GM21526 (cell line): Measurements from ENCODE around the gene GALNT10.
"Not testable (repeated sequence)": the region's sequence is repeated elsewhere in the genome, so short reads cannot be mapped to it uniquely, and the experiment has no call there.

Source experiments
- ATAC-seq: cut with Tn5 transposase; IDR thresholded peaks from one replicate; pipeline ENCODE4 v1.9.1; 2021; ENCODE audit warnings: moderate library complexity; ENCODE audit not compliant: unreplicated experiment, low FRiP score

The GALNT10 gene, protein sequence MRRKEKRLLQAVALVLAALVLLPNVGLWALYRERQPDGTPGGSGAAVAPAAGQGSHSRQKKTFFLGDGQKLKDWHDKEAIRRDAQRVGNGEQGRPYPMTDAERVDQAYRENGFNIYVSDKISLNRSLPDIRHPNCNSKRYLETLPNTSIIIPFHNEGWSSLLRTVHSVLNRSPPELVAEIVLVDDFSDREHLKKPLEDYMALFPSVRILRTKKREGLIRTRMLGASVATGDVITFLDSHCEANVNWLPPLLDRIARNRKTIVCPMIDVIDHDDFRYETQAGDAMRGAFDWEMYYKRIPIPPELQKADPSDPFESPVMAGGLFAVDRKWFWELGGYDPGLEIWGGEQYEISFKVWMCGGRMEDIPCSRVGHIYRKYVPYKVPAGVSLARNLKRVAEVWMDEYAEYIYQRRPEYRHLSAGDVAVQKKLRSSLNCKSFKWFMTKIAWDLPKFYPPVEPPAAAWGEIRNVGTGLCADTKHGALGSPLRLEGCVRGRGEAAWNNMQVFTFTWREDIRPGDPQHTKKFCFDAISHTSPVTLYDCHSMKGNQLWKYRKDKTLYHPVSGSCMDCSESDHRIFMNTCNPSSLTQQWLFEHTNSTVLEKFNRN

DNA sequence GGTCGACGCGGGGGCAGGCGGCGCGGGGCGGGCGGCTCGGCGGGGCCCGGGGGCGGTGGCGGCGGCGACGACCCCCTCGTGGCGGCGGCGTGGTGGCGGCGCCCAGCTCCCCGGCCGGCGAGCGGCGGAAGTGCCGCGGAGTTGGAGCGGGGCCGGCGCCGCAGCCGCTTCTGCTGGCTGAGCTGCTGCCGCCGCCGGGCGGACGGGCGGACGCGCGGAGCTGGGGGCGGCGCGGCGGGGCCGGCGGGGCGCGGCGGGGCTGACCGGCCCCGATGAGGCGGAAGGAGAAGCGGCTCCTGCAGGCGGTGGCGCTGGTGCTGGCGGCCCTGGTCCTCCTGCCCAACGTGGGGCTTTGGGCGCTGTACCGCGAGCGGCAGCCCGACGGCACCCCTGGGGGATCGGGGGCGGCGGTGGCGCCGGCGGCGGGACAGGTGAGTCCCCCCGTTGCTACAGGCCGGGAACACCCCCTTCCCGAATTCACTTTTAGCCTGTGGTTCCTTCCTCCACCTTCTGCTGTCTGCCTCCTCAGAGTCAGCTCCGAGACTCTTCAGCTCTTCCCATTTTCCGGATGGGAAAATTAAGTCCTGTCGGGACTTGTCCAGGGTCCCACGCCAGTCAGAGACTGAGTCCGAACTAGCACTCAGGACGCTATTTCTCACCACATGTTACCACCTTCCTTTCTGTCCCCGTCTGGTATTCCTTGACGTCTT, at the start of gene GALNT10:
TSS of gene GALNT10 (plus strand) at position 139 of the 710 bp plus-strand sequence. CDS start at position 273, 134 bp downstream.
- ATAC-seq: peak; percentile 64

- ATAC-seq: no peak
Measured at GRCh38 chr5:154141745-154142221, 48.8 kb upstream of the GALNT10 start.

DNA sequence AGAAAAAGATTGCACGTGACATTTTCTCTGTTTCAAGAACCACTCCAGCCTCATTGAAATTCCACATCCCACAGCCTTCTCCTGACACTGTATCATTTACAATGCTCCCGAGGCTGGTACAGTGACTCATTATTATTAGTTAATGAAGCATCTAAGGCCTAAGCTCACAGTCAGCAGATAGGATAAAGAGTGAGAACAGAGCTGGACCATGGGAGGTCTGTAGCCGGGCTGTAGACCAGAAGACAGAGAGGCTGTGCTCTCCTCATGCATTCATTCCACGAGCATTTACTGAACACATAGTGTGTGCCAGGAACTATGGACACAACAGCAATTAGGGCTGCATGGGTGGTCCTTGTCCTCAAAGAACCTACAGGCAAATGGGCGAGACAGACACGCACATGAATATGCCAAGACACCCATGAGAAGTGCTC, 47.3 kb upstream of the GALNT10 start:
- ATAC-seq: no peak

- ATAC-seq: no peak
Measured at GRCh38 chr5:154145268-154145667, 45.3 kb upstream of the GALNT10 start.

DNA sequence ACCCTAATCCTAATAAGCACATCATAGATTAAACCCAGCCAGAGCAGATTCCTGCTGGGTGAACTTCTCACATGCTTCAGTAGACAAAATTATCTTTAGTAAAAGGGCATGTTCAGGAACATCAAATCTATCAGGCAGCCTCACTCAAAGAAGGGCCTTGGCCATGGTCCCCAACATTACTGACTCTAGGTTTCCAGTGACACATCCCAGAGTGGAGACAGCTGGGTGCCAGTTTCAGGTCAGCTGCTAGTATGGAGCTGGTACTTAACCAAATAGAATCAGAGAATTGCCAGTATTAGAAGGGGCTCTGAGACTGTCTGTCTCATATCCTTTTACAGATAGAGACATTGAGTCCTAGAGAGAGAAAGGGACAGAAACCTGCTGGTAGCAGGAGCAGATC, 44.1 kb upstream of the GALNT10 start:
- no peak for ATAC-seq

DNA sequence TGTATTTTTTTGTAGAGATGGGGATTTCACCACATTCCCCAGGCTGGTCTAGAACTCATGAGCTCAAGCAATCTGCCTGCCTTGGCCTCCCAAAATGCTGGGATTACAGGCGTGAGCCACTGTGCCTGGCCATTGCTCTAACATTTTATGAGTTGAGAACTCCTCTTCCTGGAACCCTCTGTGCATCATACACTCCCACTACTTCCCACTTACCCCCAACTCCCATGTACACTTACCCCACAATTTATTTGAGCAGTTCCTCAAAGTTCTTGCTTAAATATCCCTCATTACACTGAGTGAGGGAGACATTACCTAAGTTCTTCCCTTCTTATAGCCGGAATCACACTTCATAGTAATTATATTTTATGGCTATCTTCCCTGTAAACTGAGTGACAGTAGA, 42.9 kb upstream of the GALNT10 start:
- no peak for ATAC-seq

DNA sequence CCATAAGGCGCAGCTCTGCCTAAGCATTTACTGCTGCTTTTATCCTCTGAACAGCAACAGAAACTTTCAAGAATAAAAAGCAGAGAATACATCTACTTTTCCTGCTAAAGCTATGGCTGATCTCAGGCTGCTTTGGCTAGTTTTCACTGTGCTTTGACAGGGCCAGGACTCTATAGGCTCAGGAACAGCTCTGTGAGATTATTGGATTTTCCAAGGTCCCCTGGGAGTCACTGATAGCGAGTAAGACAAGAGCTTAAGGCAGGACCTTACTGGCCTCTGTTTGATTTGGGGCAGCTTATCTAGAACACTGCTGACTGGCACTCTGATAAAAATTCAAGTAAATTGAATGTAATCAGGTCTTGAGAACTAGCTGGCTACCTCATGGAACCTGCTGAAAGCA, 40.1 kb upstream of the GALNT10 start:
- not testable (repeated sequence) for ATAC-seq

DNA sequence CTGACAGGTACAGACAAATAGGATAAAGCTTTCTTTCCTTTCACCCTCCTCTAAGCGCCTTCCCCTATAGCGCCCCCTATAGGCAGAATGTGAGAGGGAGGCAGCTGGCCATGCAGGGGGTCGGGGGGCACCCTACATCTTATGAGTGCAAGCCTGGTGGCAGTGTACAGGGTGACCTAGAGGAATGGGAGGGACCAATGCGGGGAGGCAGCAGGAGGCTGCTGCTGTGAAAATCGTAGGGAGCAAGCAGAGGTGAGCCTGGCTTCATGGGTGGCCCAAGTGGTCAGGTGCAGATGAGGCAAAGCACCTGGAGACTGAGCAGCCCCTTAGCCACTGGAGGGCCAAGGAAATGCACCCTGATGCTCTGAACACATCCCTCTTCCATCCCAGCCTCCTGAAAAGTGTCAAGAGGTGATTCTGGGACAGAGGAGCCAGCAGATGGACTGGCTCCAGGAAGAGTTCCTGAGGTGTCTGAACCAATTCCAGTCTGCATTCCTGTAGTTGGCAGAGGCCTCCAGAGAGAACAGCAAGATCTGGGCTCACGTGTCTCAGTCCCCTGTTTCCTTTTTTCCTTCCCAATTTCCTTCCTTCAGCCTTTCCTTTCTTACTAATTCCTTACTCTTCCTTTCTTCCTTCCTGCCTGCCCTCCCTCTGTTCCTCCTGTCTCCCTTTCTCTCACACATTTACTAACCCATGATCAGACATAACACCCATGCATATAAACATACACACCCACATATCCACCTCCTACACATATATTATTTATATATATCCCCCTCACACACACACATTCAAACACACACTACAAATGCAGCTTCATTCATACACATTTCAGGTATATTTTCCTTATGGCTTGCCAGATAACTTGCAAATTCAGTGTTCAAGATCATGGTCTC, 32.8 kb upstream of the GALNT10 start:
- ATAC-seq: no peak

DNA sequence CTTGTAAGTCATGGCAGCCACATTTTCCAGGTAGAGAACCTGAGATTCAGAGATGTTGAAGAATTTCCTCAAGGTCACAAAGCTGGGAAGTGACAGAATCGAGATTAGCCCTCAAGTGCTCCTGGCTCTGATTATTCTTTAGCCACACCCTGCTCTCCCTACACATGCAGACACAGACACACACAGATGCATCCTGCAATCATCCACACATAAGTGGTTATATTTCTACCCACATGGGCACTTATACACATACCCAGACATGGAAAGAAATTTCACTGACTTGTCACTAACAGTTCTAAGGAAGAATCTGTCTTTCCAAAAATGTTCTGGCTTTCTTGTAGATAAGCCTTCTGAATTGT, 32.2 kb upstream of the GALNT10 start:
- no peak for ATAC-seq

GRCh38 chr5:154159343-154159742, 31.2 kb upstream of the GALNT10 start:
- ATAC-seq: no peak

DNA sequence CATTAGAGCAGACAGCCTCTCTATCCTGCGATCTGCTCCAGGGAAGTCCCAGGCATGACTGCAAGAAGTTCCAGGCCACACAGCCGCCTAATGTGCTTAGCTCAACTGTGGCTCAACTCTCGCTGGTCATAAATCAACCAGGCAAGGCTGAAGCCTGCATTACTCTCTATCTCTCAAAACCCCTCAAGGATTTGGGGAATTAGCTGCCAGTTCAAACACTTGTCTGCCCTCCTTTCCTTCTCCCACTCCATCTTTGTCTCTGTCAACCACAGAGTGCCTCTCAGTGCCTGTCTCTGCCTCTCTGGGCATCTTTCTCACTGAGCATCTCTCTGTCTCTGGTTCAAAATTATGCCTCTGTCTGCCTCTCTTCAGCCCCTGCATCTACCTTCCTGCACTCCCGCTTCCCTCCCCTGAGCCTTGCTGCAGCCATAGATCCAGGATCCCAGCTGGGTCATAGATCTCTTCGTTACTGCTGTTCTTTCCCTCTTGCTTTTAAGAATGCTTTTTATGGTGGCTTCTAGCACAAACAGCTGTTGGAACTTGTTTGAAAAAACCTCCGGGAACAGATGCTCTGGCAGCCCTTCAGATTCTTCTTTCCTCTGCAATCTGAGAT, 27.9 kb upstream of the GALNT10 start:
- ATAC-seq: no peak

GRCh38 chr5:154163327-154164248, 26.9 kb upstream of the GALNT10 start:
- ATAC-seq: no peak

DNA sequence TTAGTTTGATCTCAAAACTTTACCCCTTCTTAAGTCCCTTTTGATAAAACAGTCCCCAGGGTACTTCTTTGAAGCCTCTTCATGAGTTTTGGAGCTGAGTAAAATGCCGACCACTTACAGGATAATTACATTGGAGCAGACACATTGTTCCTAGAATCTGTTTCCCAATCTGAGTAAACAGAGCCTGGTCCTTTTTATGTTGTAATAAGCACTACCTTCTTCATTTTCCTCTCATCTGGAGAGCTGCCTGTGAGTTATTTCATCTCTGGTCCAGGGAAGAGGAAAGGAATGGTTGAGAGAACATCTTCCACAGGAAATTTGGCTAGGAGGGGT, 26.3 kb upstream of the GALNT10 start:
- no peak for ATAC-seq

DNA sequence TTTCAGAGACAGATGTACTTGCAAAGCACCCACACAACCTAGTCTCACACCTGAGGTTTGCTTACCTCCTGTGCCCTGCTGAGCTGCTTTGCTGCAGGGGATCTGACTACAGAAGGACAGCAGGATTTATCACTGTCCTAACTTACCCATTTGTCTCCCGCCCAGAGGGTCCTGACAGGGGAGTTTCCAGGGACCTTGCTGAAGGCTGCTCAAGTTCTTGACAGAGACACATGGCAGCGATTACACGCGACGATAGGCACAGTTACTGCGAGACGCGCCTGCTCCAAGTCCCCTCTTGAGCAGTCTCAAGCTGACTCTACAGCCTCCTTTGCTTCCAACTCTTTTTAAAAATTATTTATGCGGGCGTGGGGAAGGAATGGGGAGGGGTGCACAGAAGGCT, 24.6 kb upstream of the GALNT10 start:
- no peak for ATAC-seq

GRCh38 chr5:154166901-154167791, 23.4 kb upstream of the GALNT10 start:
- no peak for ATAC-seq

- no peak for ATAC-seq
Measured at GRCh38 chr5:154168395-154168794, 22.1 kb upstream of the GALNT10 start.

DNA sequence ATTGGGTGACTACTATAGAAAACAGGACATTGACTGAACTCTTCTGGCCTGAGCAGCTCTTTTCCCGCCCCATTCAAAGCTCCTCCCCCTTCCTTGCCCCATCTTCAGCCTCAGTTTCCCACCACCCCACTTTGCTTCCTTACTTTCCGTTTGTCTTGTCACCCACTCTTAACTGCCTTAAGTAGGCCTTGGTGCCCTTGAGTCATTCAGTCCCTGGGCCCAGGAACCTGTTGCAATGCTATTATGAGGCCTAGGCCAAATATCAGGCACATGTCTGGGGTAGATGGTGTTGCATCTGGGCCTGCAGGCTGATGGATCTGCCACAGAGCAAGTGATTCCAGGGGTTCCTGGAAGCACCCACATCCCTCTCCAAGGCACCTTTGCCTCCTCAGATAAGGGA, 17.7 kb upstream of the GALNT10 start:
- no peak for ATAC-seq

DNA sequence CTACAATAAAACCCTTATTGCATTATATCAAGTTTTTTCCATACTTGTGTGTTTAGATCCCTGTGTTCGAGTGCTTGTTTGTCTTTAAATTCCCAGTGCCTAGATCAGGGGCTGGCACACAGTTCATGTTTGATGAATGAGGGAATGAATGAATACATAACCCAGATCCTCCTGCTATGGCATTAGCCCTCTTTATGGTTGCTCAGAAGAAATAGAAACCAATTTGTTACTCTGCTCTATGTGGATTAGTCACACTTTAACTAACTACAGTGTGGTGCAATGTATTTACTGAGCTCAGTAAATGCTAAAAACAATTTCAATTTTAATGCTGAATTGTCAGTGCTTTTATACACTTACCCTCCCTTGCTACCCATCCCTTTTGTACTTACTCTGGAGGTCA, 16.4 kb upstream of the GALNT10 start:
- ATAC-seq: no peak
